Stomach (tissue), 4 donors: ENCODE results near the gene IGSF1.

ENCODE experiments used
- CTCF ChIP-seq, 7 experiments: fragments of 450-650 bp in 4 of 7; fragments of 200-600 bp in 3 of 7; sonication (generic) in 3 of 7; IDR thresholded peaks; one replicate each; pipeline ENCODE4 v1.5.1; 2016 to 2019; ENCODE audit warnings: antibody characterized with exemption in 7 of 7, control low read depth in 2 of 7, mild to moderate bottlenecking in 1 of 7
- EP300 ChIP-seq: sonication (generic); formaldehyde crosslinking; IDR thresholded peaks from one replicate; pipeline ENCODE4 v1.6.1; 2017; ENCODE audit warnings: antibody characterized with exemption
- POLR2A ChIP-seq, 4 donors: fragments of 450-650 bp; IDR thresholded peaks; one replicate each; pipeline ENCODE4 v1.6.1; 2016; ENCODE audit warnings: antibody characterized with exemption in 4 of 4, control low read depth in 2 of 4, mild to moderate bottlenecking in 1 of 4, moderate library complexity in 1 of 4
- POLR2AphosphoS5 ChIP-seq, 3 donors: sonication (generic); formaldehyde crosslinking; IDR thresholded peaks; one replicate each; pipeline ENCODE4 v1.6.1; 2016; ENCODE audit warnings: antibody characterized with exemption in 3 of 3

DNA sequence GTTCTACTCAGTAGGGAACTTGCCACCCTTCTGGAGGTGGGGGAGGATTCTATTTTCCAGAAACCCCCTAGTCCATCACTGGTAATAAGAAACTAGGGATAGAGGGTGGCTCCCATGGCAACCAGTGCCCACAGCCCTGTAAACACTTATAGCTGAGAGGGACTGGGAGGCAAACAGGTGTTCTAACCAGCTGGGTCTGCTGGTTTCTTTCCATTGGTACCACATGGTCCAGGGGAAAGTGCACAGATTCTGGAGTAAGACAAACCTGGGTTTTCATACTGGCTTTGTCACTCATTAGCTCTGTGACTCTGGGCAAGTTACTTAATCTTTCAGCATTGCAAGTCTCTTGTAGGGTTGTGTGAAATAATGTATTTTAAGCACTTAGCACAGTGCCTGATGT lies 26.9 kb downstream of the IGSF1 start:
- TF ChIP-seq POLR2A (IDR thresholded peaks at IDR 0.05) (no peak), CTCF (IDR thresholded peaks at IDR 0.05) (no peak), POLR2AphosphoS5 (IDR thresholded peaks at IDR 0.05) (no peak), EP300 (no peak)
